A549 treated with CORT108297 at 1 μM for 4 hours (cell line): Measurements from ENCODE around the gene SLITRK2. TPM values are rescaled to one million over a fixed set of nuclear protein-coding genes. Genes with fewer than 3 reads are reported as not detected.

Source experiments
- total RNA-seq: library from RNA; stranded (reverse); fragments of 200-300 nt; extraction: Qiagen RNA extraction; gene quantifications from 5 replicates; pipeline ENCODE4 v1.2.3, GENCODE V29; 2022

Gene SLITRK2
- not detected in 5 replicates for total RNA-seq

DNA sequence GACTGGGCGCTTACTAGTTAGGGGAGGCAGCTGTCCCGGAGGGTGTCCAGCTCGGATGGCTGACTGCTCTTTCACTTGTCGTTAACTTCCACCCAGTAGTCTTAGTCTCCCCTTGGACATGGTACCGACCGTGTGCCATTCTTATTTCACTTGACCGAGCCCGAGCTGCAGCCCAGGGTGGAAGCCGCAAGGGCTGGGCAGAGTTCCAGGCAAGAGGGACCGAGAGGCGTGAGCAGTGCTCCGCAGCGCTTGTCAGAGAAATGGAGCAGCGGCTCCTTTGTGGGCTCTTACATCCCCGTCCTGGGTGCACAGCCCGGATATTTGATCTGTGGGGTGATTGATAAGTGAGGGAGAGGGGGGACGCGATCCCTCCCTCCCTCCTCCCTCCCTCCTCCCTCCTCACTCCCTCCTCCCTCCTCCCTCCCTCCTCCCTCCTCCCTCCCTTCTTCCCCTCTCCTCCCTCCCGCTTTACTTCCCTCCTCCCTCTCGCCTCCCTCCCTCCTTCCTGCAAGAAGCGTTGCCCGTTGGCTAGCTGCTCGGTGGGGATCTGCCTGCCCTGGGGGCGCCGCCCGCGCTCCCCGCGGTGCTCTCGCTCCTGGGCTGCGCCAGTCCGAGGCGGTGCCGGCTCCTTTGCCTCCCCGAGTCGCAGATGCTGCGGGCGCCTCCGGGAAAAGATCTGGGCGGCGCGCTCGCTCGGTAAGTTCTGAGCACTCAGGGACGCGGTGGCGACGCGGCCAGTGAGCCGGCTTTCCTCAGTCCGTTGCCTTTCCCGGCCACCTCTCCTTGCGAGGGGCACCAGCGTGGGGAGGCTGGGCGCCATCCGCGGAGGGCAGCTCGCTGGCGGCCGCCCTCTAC is at the start of gene SLITRK2:
TSS of gene SLITRK2 (plus strand) at position 499 of the 855 bp plus-strand sequence. CDS start 4,597 bp downstream, outside the sequence.

